GM06990 (cell line): ENCODE data around the gene BMP2.
A peak's percentile ranks its signal among the peaks of the same experiment; 100 is the strongest.

Experiments
- DNase-seq: peaks from one replicate; pipeline ENCODE4 v3.0.0-alpha.2; 2011; ENCODE audit not compliant: insufficient read length; ENCODE audit errors: extremely low read depth
- H3K27me3 ChIP-seq: replicated peaks from 2 replicates; pipeline ENCODE4 v1.6.0; 2011; ENCODE audit warnings: low read length; ENCODE audit not compliant: control insufficient read depth, insufficient read depth
- H3K36me3 ChIP-seq: 2 replicates; pipeline ENCODE4 v1.5.1; 2011; ENCODE audit warnings: low read length; ENCODE audit not compliant: control insufficient read depth, insufficient read depth
- H3K4me3 ChIP-seq: replicated peaks from 2 replicates; pipeline ENCODE4 v1.5.1; 2011; ENCODE audit warnings: low read depth, mild to moderate bottlenecking, control low read depth, low read length
- TF ChIP-seq, protein P1 (sequence below): IDR thresholded peaks from 2 replicates; pipeline ENCODE4 v1.5.1; 2011; ENCODE audit warnings: low read length, control low read depth, mild to moderate bottlenecking, inconsistent platforms; ENCODE audit not compliant: insufficient read depth, poor library complexity, severe bottlenecking

BMP2 gene

DNA sequence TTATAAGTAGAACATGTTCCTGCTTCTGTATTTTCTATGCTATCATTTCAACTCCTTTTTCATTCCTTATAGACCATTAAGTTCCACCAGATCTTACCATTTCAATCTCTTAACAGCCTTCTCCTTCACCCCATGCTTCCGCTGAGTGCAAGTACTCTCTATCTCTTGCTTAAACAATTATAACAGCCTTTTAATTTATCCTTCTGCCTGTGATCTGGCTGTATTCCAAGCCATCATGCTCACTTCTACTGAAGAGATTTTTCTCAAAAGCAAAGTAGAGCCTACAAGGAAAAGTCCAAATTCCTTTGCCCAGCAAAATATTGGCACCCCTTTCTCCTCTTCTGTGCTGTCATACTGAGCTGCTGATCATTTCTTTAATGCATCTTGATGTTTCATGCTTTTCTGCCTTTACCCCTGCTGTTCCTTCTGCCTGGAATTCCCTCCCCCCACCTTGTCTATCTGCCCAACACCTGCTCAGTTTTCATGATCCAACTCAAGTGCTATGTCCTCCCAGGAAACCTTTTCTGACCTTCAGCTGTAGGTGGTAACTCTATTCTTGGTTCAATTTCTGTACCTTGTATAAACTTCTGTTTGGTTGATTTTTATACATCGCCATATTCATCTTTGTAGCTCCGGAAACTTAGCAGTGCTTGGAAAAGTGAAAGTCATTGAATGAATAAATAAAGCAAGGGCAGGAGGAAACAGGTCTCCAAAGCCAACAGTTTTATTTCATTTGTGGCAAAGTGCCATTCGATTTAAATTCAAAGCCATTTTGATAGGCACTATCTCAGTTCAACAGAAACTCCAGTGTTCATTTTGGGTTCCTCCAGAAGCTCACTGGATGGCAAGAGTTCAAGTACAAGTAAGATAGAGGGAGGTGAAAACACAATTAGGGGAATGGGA is 10.5 kb upstream of the BMP2 start:
- DNase-seq: no peak
- TF ChIP-seq, protein P1, sequence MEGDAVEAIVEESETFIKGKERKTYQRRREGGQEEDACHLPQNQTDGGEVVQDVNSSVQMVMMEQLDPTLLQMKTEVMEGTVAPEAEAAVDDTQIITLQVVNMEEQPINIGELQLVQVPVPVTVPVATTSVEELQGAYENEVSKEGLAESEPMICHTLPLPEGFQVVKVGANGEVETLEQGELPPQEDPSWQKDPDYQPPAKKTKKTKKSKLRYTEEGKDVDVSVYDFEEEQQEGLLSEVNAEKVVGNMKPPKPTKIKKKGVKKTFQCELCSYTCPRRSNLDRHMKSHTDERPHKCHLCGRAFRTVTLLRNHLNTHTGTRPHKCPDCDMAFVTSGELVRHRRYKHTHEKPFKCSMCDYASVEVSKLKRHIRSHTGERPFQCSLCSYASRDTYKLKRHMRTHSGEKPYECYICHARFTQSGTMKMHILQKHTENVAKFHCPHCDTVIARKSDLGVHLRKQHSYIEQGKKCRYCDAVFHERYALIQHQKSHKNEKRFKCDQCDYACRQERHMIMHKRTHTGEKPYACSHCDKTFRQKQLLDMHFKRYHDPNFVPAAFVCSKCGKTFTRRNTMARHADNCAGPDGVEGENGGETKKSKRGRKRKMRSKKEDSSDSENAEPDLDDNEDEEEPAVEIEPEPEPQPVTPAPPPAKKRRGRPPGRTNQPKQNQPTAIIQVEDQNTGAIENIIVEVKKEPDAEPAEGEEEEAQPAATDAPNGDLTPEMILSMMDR: no peak
- H3K4me3 ChIP-seq: no peak overlapping the region
- no peaks in the 10 kb centered on the region for H3K27me3 ChIP-seq
- no peaks in the 10 kb centered on the region for H3K36me3 ChIP-seq

DNA sequence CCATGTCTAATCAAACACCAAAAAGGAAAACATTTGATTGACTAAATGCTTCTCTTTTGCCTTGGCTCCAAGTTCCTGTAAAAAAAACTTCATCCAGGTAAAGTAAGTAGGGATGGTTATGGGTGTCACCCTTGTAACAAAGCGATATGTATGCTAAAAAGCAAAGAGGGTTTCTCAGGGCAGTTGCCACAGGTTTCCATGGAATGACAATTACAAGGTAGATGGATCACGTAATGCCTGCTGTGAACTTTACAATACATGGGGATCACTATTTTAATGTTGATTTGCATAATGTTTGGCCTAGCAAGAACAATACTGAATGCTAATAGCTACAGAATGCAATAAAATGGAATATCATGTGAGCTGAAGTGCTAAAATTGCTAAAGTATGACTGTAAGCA is 2.9 kb upstream of the BMP2 start:
- TF ChIP-seq, protein P1: no peak
- no peaks in the 10 kb centered on the region; the same call in 1 of the 2 replicates for H3K27me3 ChIP-seq
- no peak for DNase-seq
- no peaks in the 10 kb centered on the region for H3K36me3 ChIP-seq
- H3K4me3 ChIP-seq: no peak overlapping the region

DNA sequence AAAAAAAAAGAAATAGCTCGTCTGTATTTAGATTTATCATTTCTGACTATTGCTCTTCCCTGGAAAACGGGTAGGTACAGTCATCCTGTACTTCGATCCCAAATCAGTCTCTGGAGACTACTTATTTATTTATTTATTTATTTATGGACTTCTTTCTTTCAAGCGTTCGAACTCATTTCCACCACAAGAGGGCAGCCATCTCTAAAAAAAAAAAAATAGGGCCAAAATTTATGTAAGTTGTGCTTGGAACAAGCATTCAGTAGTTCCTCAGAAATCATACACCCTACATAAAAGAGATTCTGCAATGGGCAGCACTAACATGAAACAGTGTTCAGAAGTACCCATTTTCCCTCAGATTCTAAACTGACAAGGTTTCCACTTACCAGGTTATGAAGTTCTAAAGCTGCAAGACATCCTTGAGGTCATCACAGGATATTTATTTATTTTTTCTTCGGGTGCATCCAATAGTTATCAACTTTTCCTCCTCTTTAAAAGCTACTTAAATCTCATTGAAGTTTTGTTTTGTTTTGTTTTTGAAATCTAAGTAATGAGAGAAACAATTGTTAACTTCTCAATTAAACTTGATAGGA is 1.9 kb upstream of the BMP2 start:
- TF ChIP-seq, protein P1: peak; percentile 51
- DNase-seq: no peak
- Histone ChIP-seq H3K27me3 (no peaks in the 10 kb centered on the region; the same call in 1 of the 2 replicates), H3K36me3 (no peaks in the 10 kb centered on the region), H3K4me3 (no peak overlapping the region)

DNA sequence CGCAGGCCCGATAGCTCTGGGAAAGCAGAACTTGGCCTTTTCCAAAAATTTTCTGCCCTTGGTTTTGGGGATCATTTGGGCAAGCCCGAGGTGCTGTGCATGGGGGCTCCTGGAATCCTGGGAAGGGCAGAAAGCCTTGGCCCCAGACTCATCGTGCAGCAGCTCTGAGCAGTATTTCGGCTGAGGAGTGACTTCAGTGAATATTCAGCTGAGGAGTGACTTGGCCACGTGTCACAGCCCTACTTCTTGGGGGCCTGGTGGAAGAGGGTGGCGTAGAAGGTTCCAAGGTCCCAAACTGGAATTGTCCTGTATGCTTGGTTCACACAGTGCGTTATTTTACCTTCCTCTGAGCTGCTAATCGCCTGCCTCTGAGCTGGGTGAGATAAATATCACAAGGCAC is 1.1 kb upstream of the BMP2 start:
- Histone ChIP-seq H3K36me3 (no peaks in the 10 kb centered on the region), H3K4me3 (no peak overlapping the region), H3K27me3 (no peaks in the 10 kb centered on the region; the same call in 1 of the 2 replicates)
- no peak for DNase-seq
- TF ChIP-seq, protein P1: no peak

DNA sequence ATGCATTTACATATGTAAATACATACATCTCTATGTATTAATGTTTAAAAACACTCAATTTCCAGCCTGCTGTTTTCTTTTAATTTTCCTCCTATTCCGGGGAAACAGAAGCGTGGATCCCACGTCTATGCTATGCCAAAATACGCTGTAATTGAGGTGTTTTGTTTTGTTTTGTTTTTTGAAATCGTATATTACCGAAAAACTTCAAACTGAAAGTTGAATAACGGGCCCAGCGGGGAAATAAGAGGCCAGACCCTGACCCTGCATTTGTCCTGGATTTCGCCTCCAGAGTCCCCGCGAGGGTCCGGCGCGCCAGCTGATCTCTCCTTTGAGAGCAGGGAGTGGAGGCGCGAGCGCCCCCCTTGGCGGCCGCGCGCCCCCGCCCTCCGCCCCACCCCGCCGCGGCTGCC is 355 bp upstream of the BMP2 start:
- H3K27me3 ChIP-seq: no peaks in the 10 kb centered on the region; the same call in 1 of the 2 replicates
- H3K4me3 ChIP-seq: peak overlapping the region; percentile 54
- DNase-seq: no peak
- TF ChIP-seq, protein P1: no peak
- H3K36me3 ChIP-seq: no peaks in the 10 kb centered on the region
